H1 (cell line): ENCODE data around the gene CCDC159. TPM values are rescaled to one million over a fixed set of nuclear protein-coding genes. Genes with fewer than 3 reads are reported as not detected.

ENCODE experiments used
- ASH2L ChIP-seq: fragments of 200-600, 300-600 bp; sonication (generic); IDR thresholded peaks from one replicate; pipeline ENCODE4 v1.7.1; 2017; ENCODE audit warnings: low read length
- BCL11A ChIP-seq, 2 experiments: IDR thresholded peaks; one replicate each; pipeline ENCODE4 v1.6.1; 2011; ENCODE audit warnings: low read depth in 2 of 2, low read length in 2 of 2, mild to moderate bottlenecking in 2 of 2
- CBX5 ChIP-seq: fragments of 300-800, 300-1000 bp; sonication (generic); IDR thresholded peaks from 2 replicates; pipeline ENCODE4 v1.7.1; 2016; ENCODE audit warnings: antibody characterized with exemption, low read length, low read depth
- CEBPB ChIP-seq: IDR thresholded peaks from 2 replicates; pipeline ENCODE4 v1.6.1; 2012; ENCODE audit warnings: low read depth, low read length
- E2F6 ChIP-seq: IDR thresholded peaks from 2 replicates; pipeline ENCODE4 v1.6.1; 2012; ENCODE audit warnings: inconsistent platforms
- EP300 ChIP-seq, 2 experiments: IDR thresholded peaks; 1 replicate in 1 of 2; 2 replicates in 1 of 2; pipeline ENCODE4 v1.6.1; 2011 to 2012; ENCODE audit warnings: low read depth in 2 of 2, low read length in 2 of 2, mild to moderate bottlenecking in 2 of 2, borderline replicate concordance in 1 of 2, inconsistent platforms in 1 of 2, moderate library complexity in 1 of 2
- EZH2 ChIP-seq: fragments of 200-600 bp; sonication (generic); IDR thresholded peaks from 2 replicates; pipeline ENCODE4 v1.7.1; 2012; ENCODE audit warnings: low read depth, mild to moderate bottlenecking, moderate library complexity, low read length, inconsistent platforms; ENCODE audit not compliant: severe bottlenecking
- FOSL1 ChIP-seq: IDR thresholded peaks from 2 replicates; pipeline ENCODE4 v1.6.1; 2011; ENCODE audit warnings: mild to moderate bottlenecking, low read depth, low read length, moderate library complexity; ENCODE audit not compliant: insufficient read depth
- HDAC2 ChIP-seq, 2 experiments: fragments of 300-600 bp in 1 of 2; sonication (generic) in 1 of 2; IDR thresholded peaks; 2 replicates each; pipeline ENCODE4 v1.6.1; 2011 to 2012; ENCODE audit warnings: low read depth in 2 of 2, low read length in 2 of 2, mild to moderate bottlenecking in 2 of 2, moderate library complexity in 2 of 2, borderline replicate concordance in 1 of 2, inconsistent platforms in 1 of 2
- MAFK ChIP-seq: IDR thresholded peaks from 2 replicates; pipeline ENCODE4 v1.6.1; 2012; ENCODE audit warnings: low read depth, mild to moderate bottlenecking, improper control_type of control experiment, low read length
- NANOG ChIP-seq: IDR thresholded peaks from 2 replicates; pipeline ENCODE4 v1.6.1; 2011; ENCODE audit warnings: low read length, low read depth, mild to moderate bottlenecking, inconsistent platforms; ENCODE audit not compliant: insufficient read depth, poor library complexity, severe bottlenecking
- POLR2A ChIP-seq, 2 experiments: IDR thresholded peaks; 1 replicate in 1 of 2; 2 replicates in 1 of 2; pipeline ENCODE4 v1.6.1; 2011; ENCODE audit warnings: low read depth in 2 of 2, low read length in 2 of 2, mild to moderate bottlenecking in 2 of 2; ENCODE audit errors: control extremely low read depth in 1 of 2
- POU5F1 ChIP-seq: IDR thresholded peaks from 2 replicates; pipeline ENCODE4 v1.6.1; 2011; ENCODE audit warnings: low read depth, mild to moderate bottlenecking, low read length, moderate library complexity
- RAD21 ChIP-seq, 2 experiments: IDR thresholded peaks in 1 of 2; conservative IDR thresholded peaks in 1 of 2; 2 replicates each; pipeline ENCODE4 v1.6.1; 2011; ENCODE audit warnings: low read depth in 2 of 2, low read length in 2 of 2, improper control_type of control experiment in 1 of 2, inconsistent platforms in 1 of 2, mild to moderate bottlenecking in 1 of 2, moderate library complexity in 1 of 2
- RFX5 ChIP-seq: IDR thresholded peaks from 2 replicates; pipeline ENCODE4 v1.6.1; 2011; ENCODE audit warnings: low read depth, low read length, improper control_type of control experiment, borderline replicate concordance
- RXRA ChIP-seq: IDR thresholded peaks from 2 replicates; pipeline ENCODE4 v1.6.1; 2011; ENCODE audit warnings: low read depth, mild to moderate bottlenecking, low read length, moderate library complexity; ENCODE audit not compliant: insufficient read depth
- SIN3A ChIP-seq, 2 experiments: IDR thresholded peaks in 1 of 2; conservative IDR thresholded peaks in 1 of 2; 2 replicates each; pipeline ENCODE4 v1.6.1; 2011 to 2012; ENCODE audit warnings: low read length in 2 of 2, improper control_type of control experiment in 1 of 2, low read depth in 1 of 2, mild to moderate bottlenecking in 1 of 2
- SP1 ChIP-seq: IDR thresholded peaks from 2 replicates; pipeline ENCODE4 v1.6.1; 2011; ENCODE audit warnings: low read depth, low read length
- ZNF274 ChIP-seq: IDR thresholded peaks from 2 replicates; pipeline ENCODE4 v1.7.0; 2012; ENCODE audit warnings: low read length, borderline replicate concordance; ENCODE audit errors: extremely low read depth
- polyA plus RNA-seq, 7 experiments: library from polyadenylated mRNA; depleted of rRNA in 3 of 7; stranded (reverse) in 5 of 7; unstranded in 2 of 7; fragments of >200 nt in 5 of 7; fragments of 200-250 nt in 2 of 7; gene quantifications; 1 replicate in 5 of 7; 2 replicates in 1 of 7; 4 replicates in 1 of 7; pipeline versions ENCODE4 v1.2.1 to v1.2.3, GENCODE V29; 2011 to 2013; ENCODE audit warnings: missing spikeins in 2 of 7, mixed read lengths in 2 of 7
- total RNA-seq: library from RNA; stranded (reverse); fragmentation: NEBNext Ultra II Directional; extraction: Animal tissue kit (Norgen Biotek cat#: 25700); gene quantifications from 2 replicates; pipeline ENCODE4 v1.2.1, GENCODE V29; 2021
- TF ChIP-seq, protein P1 (sequence below): IDR thresholded peaks from 2 replicates; pipeline ENCODE4 v1.6.1; 2012; ENCODE audit warnings: low read length, inconsistent platforms

CCDC159 gene
- total and polyA plus RNA-seq, 2 of the 8 experiments (the other 6 are each of a cell fraction or from before 2014, with no cell fraction given) = 4.0 to 5.4 TPM

DNA sequence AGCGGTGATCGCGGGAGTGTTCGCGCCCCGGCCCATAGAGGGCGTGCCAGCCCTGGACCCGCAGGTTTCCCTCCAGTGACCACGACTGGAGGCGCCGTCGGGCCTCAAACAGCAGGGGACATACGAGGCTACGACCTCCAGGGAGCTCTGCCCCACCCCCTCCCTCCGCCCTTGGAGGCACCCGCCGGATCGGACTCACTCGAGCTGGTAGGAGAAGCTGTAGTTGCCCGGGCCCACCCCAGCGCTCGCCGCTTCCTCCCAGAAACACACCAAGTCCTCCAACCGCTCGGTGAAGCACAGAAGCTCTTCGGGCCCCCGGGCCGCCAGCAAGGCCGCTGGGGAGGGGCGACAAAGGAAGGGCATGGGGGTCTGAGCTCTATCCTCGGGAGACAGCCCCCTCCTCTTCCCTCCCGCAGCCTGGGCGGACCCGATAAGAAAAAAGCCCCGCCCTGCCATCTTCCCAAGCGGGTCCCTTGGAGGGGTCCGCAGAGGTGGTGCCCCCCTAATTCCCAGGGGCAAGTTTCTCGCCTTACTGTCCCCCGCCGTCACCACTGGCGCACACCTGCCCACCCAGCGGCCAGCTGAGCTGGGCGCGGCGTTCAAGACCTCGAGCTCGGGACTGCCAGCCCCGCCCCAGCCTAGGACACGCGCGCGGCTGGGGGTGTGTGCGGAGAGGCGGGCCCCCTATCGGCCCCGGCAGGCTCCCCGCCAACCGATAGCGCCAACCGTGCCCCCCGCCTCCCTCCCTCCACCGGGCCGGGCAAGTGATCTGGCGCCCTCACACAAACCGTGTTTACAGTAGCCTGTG is 36.8 kb downstream of the CCDC159 start (continued):
- TF ChIP-seq RFX5 = no peak
- TF ChIP-seq BCL11A (IDR thresholded peaks at IDR 0.05; ENCODE audit: low read depth in 2 of 2, low read length in 2 of 2) = no peak
- TF ChIP-seq FOSL1 = peak; percentile 62; the same call in 1 of the 2 replicates
- peak; percentile 27 for TF ChIP-seq ASH2L
- peak; percentile 54 for TF ChIP-seq E2F6
- no peak for TF ChIP-seq ZNF274
- TF ChIP-seq RXRA = no peak
- no peak for TF ChIP-seq CEBPB
- TF ChIP-seq HDAC2 (IDR thresholded peaks at IDR 0.05; ENCODE audit: borderline replicate concordance in 1 of 2, low read depth in 2 of 2, low read length in 2 of 2) = 0 out of 4 replicates have a peak, but pooled peaks of 1 of the 2 experiments have one; percentile 47
- TF ChIP-seq MAFK = no peak
- TF ChIP-seq EZH2 = no peak
- TF ChIP-seq CBX5 = no peak
- peak in 1 of 2 experiments; percentile 31; a peak in 1 of 4 replicates for TF ChIP-seq SIN3A (conservative IDR thresholded peaks at IDR 0.05 in 1 of 2, IDR thresholded peaks at IDR 0.05 in 1 of 2; ENCODE audit: low read depth in 1 of 2, low read length in 2 of 2)
- TF ChIP-seq RAD21 (IDR thresholded peaks at IDR 0.05 in 1 of 2, conservative IDR thresholded peaks at IDR 0.05 in 1 of 2; ENCODE audit: low read depth in 2 of 2, low read length in 2 of 2) = peak; percentile 43 to 54
- TF ChIP-seq EP300 (IDR thresholded peaks at IDR 0.05; ENCODE audit: borderline replicate concordance in 1 of 2, low read depth in 2 of 2, low read length in 2 of 2) = no peak
- TF ChIP-seq, protein P1, sequence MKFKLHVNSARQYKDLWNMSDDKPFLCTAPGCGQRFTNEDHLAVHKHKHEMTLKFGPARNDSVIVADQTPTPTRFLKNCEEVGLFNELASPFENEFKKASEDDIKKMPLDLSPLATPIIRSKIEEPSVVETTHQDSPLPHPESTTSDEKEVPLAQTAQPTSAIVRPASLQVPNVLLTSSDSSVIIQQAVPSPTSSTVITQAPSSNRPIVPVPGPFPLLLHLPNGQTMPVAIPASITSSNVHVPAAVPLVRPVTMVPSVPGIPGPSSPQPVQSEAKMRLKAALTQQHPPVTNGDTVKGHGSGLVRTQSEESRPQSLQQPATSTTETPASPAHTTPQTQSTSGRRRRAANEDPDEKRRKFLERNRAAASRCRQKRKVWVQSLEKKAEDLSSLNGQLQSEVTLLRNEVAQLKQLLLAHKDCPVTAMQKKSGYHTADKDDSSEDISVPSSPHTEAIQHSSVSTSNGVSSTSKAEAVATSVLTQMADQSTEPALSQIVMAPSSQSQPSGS = no peak
- no peak for TF ChIP-seq NANOG
- TF ChIP-seq SP1 = no peak
- TF ChIP-seq POU5F1 = no peak
- TF ChIP-seq POLR2A (IDR thresholded peaks at IDR 0.05; ENCODE audit: control extremely low read depth in 1 of 2, low read depth in 2 of 2, low read length in 2 of 2) = peak in 1 of 2 experiments; percentile 32; a peak in 1 of 3 replicates
